Neural progenitor cell (in vitro differentiated cells): ENCODE measurements around the gene NUP54. TPM values are rescaled to one million over a fixed set of nuclear protein-coding genes. Genes with fewer than 3 reads are reported as not detected.
A peak's percentile ranks its signal among the peaks of the same experiment; 100 is the strongest.

Experiments used
- DNase-seq: peaks from one replicate; pipeline ENCODE4 v3.0.0-alpha.2; 2016; ENCODE audit warnings: low spot score
- H2AFZ ChIP-seq: fragments of 200-600 bp; sonication (generic); replicated peaks from 2 replicates; pipeline ENCODE4 v1.6.1; 2016; ENCODE audit warnings: antibody characterized with exemption
- H3F3A ChIP-seq: fragments of 200-600 bp; sonication (generic); 2 replicates; pipeline ENCODE4 v1.6.1; 2016; ENCODE audit warnings: antibody characterized with exemption, low read depth
- H3K27ac ChIP-seq: fragments of 200-600 bp; sonication (generic); 2 replicates; pipeline ENCODE4 v1.5.1; 2016; ENCODE audit warnings: mild to moderate bottlenecking
- H3K27me3 ChIP-seq: fragments of 200-600 bp; sonication (generic); 2 replicates; pipeline ENCODE4 v1.6.1; 2016; ENCODE audit warnings: mild to moderate bottlenecking, moderate library complexity
- H3K36me3 ChIP-seq: fragments of 200-600 bp; sonication (generic); 2 replicates; pipeline ENCODE4 v1.5.1; 2016
- H3K4me1 ChIP-seq: fragments of 200-600 bp; sonication (generic); 2 replicates; pipeline ENCODE4 v1.6.1; 2016; ENCODE audit warnings: mixed run types
- H3K4me2 ChIP-seq: fragments of 200-600 bp; sonication (generic); 2 replicates; pipeline ENCODE4 v1.6.1; 2016
- H3K4me3 ChIP-seq: fragments of 200-600 bp; sonication (generic); 2 replicates; pipeline ENCODE4 v1.5.1; 2016
- H3K79me2 ChIP-seq: fragments of 200-600 bp; sonication (generic); 2 replicates; pipeline ENCODE4 v1.6.1; 2016; ENCODE audit warnings: low read depth
- H3K9ac ChIP-seq: fragments of 200-600 bp; sonication (generic); 2 replicates; pipeline ENCODE4 v1.6.1; 2016
- H3K9me3 ChIP-seq: fragments of 200-600 bp; sonication (generic); 2 replicates; pipeline ENCODE4 v1.5.1; 2016; ENCODE audit warnings: low read depth
- H4K20me1 ChIP-seq: fragments of 200-600 bp; sonication (generic); 2 replicates; pipeline ENCODE4 v1.6.1; 2016; ENCODE audit warnings: low read depth
- H3K27ac Mint-ChIP-seq: 3 replicates; pipeline ENCODE4 v1.8.0; 2021; ENCODE audit warnings: mixed read lengths
- H3K27me3 Mint-ChIP-seq: 2 replicates; pipeline ENCODE4 v1.8.0; 2022; ENCODE audit warnings: low read depth, mild to moderate bottlenecking, inconsistent platforms, moderate library complexity, mixed read lengths; ENCODE audit not compliant: insufficient read depth
- H3K36me3 Mint-ChIP-seq: 3 replicates; pipeline ENCODE4 v1.8.0; 2021; ENCODE audit warnings: mixed read lengths
- H3K4me1 Mint-ChIP-seq: 3 replicates; pipeline ENCODE4 v1.8.0; 2021; ENCODE audit warnings: mixed read lengths
- H3K4me3 Mint-ChIP-seq: 3 replicates; pipeline ENCODE4 v1.8.0; 2021; ENCODE audit warnings: mild to moderate bottlenecking, moderate library complexity, mixed read lengths
- H3K9me3 Mint-ChIP-seq: 3 replicates; pipeline ENCODE4 v1.8.0; 2020; ENCODE audit warnings: mixed read lengths
- CTCF ChIP-seq: fragments of 200-600 bp; sonication (generic); IDR thresholded peaks from 2 replicates; pipeline ENCODE4 v1.5.1; 2017; ENCODE audit warnings: antibody characterized with exemption, mild to moderate bottlenecking
- EZH2 ChIP-seq: fragments of 200-600 bp; sonication (generic); IDR thresholded peaks from 2 replicates; pipeline ENCODE4 v1.6.1; 2017; ENCODE audit warnings: antibody characterized with exemption, mild to moderate bottlenecking, moderate library complexity
- EZH2phosphoT487 ChIP-seq: fragments of 200-600 bp; sonication (generic); IDR thresholded peaks from 2 replicates; pipeline ENCODE4 v1.6.1; 2017; ENCODE audit warnings: antibody characterized with exemption
- total RNA-seq: library from RNA; depleted of rRNA; stranded (reverse); fragments of >200 nt; gene quantifications from 2 replicates; pipeline ENCODE4 v1.2.3, GENCODE V29; 2015; ENCODE audit warnings: low replicate concordance

Gene NUP54
- total RNA-seq, 1 donor from 2014 or later = 161 TPM

- peaks cover 2% of the 10 kb centered on the region for H3K36me3 Mint-ChIP-seq
- TF ChIP-seq EZH2 = no peak
- no peak for TF ChIP-seq EZH2phosphoT487
- TF ChIP-seq CTCF = no peak
- no peaks in the 10 kb centered on the region for H3K36me3 ChIP-seq
- H3K27ac ChIP-seq = no peak overlapping the region
- no peak overlapping the region for H3K9ac ChIP-seq
- H4K20me1 ChIP-seq = no peaks in the 10 kb centered on the region
- H3K4me3 Mint-ChIP-seq = no peak overlapping the region
- H3K27me3 ChIP-seq = no peaks in the 10 kb centered on the region
- no peaks in the 10 kb centered on the region for H3K4me1 ChIP-seq
- H3F3A ChIP-seq = no peaks in the 10 kb centered on the region
- H3K4me1 Mint-ChIP-seq = peaks cover 6% of the 10 kb centered on the region
- H3K27me3 Mint-ChIP-seq = peaks cover 8% of the 10 kb centered on the region
- no peak for DNase-seq
- H3K4me2 ChIP-seq = no peak overlapping the region
- H3K4me3 ChIP-seq = no peak overlapping the region
- H3K9me3 Mint-ChIP-seq = no peaks in the 10 kb centered on the region
- no peaks in the 10 kb centered on the region for H3K79me2 ChIP-seq
- H2AFZ ChIP-seq = no peak overlapping the region
- H3K27ac Mint-ChIP-seq = no peak overlapping the region
- no peaks in the 10 kb centered on the region for H3K9me3 ChIP-seq
These were observed 7.8 kb upstream of the NUP54 start for GRCh38 chr4:76155979-76156378.

- Histone ChIP-seq H3K4me2 (no peak overlapping the region), H3K27ac (no peak overlapping the region), H3K4me1 (peaks cover 5% of the 10 kb centered on the region), H2AFZ (no peak overlapping the region), H3K9ac (no peak overlapping the region), H3K9me3 (no peaks in the 10 kb centered on the region), H4K20me1 (no peaks in the 10 kb centered on the region), H3K79me2 (peaks cover 14% of the 10 kb centered on the region), H3K36me3 (no peaks in the 10 kb centered on the region), H3K4me3 (no peak overlapping the region), H3F3A (no peaks in the 10 kb centered on the region), H3K27me3 (no peaks in the 10 kb centered on the region)
- H3K9me3 Mint-ChIP-seq = no peaks in the 10 kb centered on the region
- H3K27me3 Mint-ChIP-seq = peaks cover 8% of the 10 kb centered on the region
- H3K36me3 Mint-ChIP-seq = no peaks in the 10 kb centered on the region
- no peak overlapping the region for H3K4me3 Mint-ChIP-seq
- TF ChIP-seq EZH2 = no peak
- DNase-seq = no peak
- no peak overlapping the region for H3K27ac Mint-ChIP-seq
- H3K4me1 Mint-ChIP-seq = peaks cover 13% of the 10 kb centered on the region
These were observed 5.2 kb upstream of the NUP54 start for GRCh38 chr4:76153356-76153755.

GRCh38 chr4:76147454-76148141 lies 599 bp downstream of the NUP54 start:
- H3K27me3 ChIP-seq = no peaks in the 10 kb centered on the region
- H3K9me3 Mint-ChIP-seq = no peaks in the 10 kb centered on the region
- peak overlapping the region; percentile 96 for H3K27ac ChIP-seq
- no peaks in the 10 kb centered on the region for H3K9me3 ChIP-seq
- peaks cover 12% of the 10 kb centered on the region for H3K36me3 Mint-ChIP-seq
- peaks cover 19% of the 10 kb centered on the region for H4K20me1 ChIP-seq
- TF ChIP-seq EZH2 (no peak), CTCF (no peak), EZH2phosphoT487 (no peak)
- peak overlapping the region; percentile 87 for H3K9ac ChIP-seq
- peak; percentile 95 for DNase-seq
- H3K4me3 Mint-ChIP-seq = peak overlapping the region; percentile 93
- H3K4me1 ChIP-seq = peaks cover 18% of the 10 kb centered on the region
- peaks cover 13% of the 10 kb centered on the region for H3F3A ChIP-seq
- peaks cover 24% of the 10 kb centered on the region for H3K4me1 Mint-ChIP-seq
- H3K27me3 Mint-ChIP-seq = no peaks in the 10 kb centered on the region
- H3K4me3 ChIP-seq = peak overlapping the region; percentile 86
- H3K27ac Mint-ChIP-seq = peak overlapping the region; percentile 89
- peaks cover 15% of the 10 kb centered on the region for H3K36me3 ChIP-seq
- peak overlapping the region; percentile 96 for H3K4me2 ChIP-seq
- H2AFZ ChIP-seq = peak overlapping the region; percentile 91
- peaks cover 67% of the 10 kb centered on the region for H3K79me2 ChIP-seq

GRCh38 chr4:76144546-76144945 lies 3.7 kb downstream of the NUP54 start:
- DNase-seq = no peak
- Histone ChIP-seq H3K9me3 (no peaks in the 10 kb centered on the region), H3F3A (peaks cover 13% of the 10 kb centered on the region), H3K27me3 (no peaks in the 10 kb centered on the region), H3K4me2 (no peak overlapping the region), H3K36me3 (peaks cover 22% of the 10 kb centered on the region), H2AFZ (no peak overlapping the region), H3K4me1 (peaks cover 18% of the 10 kb centered on the region), H3K79me2 (peaks cover 96% of the 10 kb centered on the region), H3K4me3 (no peak overlapping the region), H3K9ac (no peak overlapping the region), H3K27ac (no peak overlapping the region), H4K20me1 (peaks cover 39% of the 10 kb centered on the region)
- H3K4me3 Mint-ChIP-seq = no peak overlapping the region
- H3K9me3 Mint-ChIP-seq = no peaks in the 10 kb centered on the region
- no peaks in the 10 kb centered on the region for H3K27me3 Mint-ChIP-seq
- H3K36me3 Mint-ChIP-seq = peaks cover 33% of the 10 kb centered on the region
- TF ChIP-seq EZH2phosphoT487 = no peak
- TF ChIP-seq EZH2 = no peak
- TF ChIP-seq CTCF = no peak
- peaks cover 21% of the 10 kb centered on the region for H3K4me1 Mint-ChIP-seq
- no peak overlapping the region for H3K27ac Mint-ChIP-seq
